Glomerular visceral epithelial cell (primary cell): ENCODE data around the gene LRP5.

ENCODE experiments used
- DNase-seq: peaks from one replicate; pipeline ENCODE4 v3.0.0-alpha.2; 2016; ENCODE audit errors: extremely low spot score

The LRP5 gene

GRCh38 chr11:68312117-68312779, at the start of gene LRP5:
Gene LRP5, plus strand, starts transcription at chr11:68312591. Its CDS starts 124 bp downstream, at chr11:68312715.
- peak; percentile 39 for DNase-seq

GRCh38 chr11:68263444-68264035, 48.9 kb upstream of the LRP5 start:
- no peak for DNase-seq

- no peak for DNase-seq
Measured at GRCh38 chr11:68264244-68264643, 48.1 kb upstream of the LRP5 start.

- DNase-seq: no peak
Measured at GRCh38 chr11:68264741-68265540, 47.5 kb upstream of the LRP5 start.

GRCh38 chr11:68266121-68266891, 46.1 kb upstream of the LRP5 start:
- no peak for DNase-seq

GRCh38 chr11:68266936-68267880, 45.2 kb upstream of the LRP5 start:
- DNase-seq: no peak

GRCh38 chr11:68267881-68268240, 44.5 kb upstream of the LRP5 start:
- no peak for DNase-seq

GRCh38 chr11:68269414-68270081, 42.8 kb upstream of the LRP5 start:
- DNase-seq: peak; percentile 76

- DNase-seq: no peak
Measured at GRCh38 chr11:68270196-68271022, 42.0 kb upstream of the LRP5 start.

GRCh38 chr11:68271023-68271780, 41.2 kb upstream of the LRP5 start:
- DNase-seq: peak; percentile 74

- peak; percentile 96 for DNase-seq
Measured at GRCh38 chr11:68271781-68272608, 40.4 kb upstream of the LRP5 start, which contains the start of gene C11orf24. Gene C11orf24, minus strand, starts transcription at chr11:68271973. Its CDS starts 8,206 bp downstream, at chr11:68263767.

- DNase-seq: no peak
Measured at GRCh38 chr11:68273026-68273738, 39.2 kb upstream of the LRP5 start.

- no peak for DNase-seq
Measured at GRCh38 chr11:68274306-68274705, 38.1 kb upstream of the LRP5 start.

GRCh38 chr11:68275721-68276507, 36.5 kb upstream of the LRP5 start:
- peak; percentile 26 for DNase-seq

GRCh38 chr11:68276861-68277260, 35.5 kb upstream of the LRP5 start:
- no peak for DNase-seq

- DNase-seq: no peak
Measured at GRCh38 chr11:68279676-68280075, 32.7 kb upstream of the LRP5 start.
